Liver (tissue), 9 donors: Measurements from ENCODE around the gene NFATC2. TPM values are rescaled to one million over a fixed set of nuclear protein-coding genes. Genes with fewer than 3 reads are reported as not detected.

ENCODE experiments used
- DNase-seq: peaks from one replicate; pipeline ENCODE4 v3.0.0-alpha.2; 2017; ENCODE audit warnings: low spot score
- H3K27ac ChIP-seq, 2 donors: one replicate each; pipeline ENCODE4 v1.7.0; 2013; ENCODE audit warnings: inconsistent platforms in 2 of 2, low read length in 2 of 2, control low read depth in 1 of 2, low read depth in 1 of 2, mild to moderate bottlenecking in 1 of 2
- H3K27me3 ChIP-seq, 4 donors: one replicate each; pipeline versions ENCODE4 v1.6.1 to v1.7.0; 2013; ENCODE audit warnings: low read length in 3 of 4, inconsistent platforms in 1 of 4, mild to moderate bottlenecking in 1 of 4, moderate library complexity in 1 of 4; ENCODE audit not compliant: control insufficient read depth in 4 of 4, insufficient read depth in 4 of 4
- H3K36me3 ChIP-seq, 4 donors: one replicate each; pipeline versions ENCODE4 v1.6.1 to v1.7.0; 2013; ENCODE audit warnings: low read length in 3 of 4, mild to moderate bottlenecking in 3 of 4, low read depth in 1 of 4, moderate library complexity in 1 of 4; ENCODE audit not compliant: control insufficient read depth in 4 of 4, insufficient read depth in 3 of 4
- H3K4me1 ChIP-seq, 4 donors: one replicate each; pipeline versions ENCODE4 v1.6.1 to v1.7.0; 2013; ENCODE audit warnings: low read length in 3 of 4, mild to moderate bottlenecking in 3 of 4, moderate library complexity in 1 of 4; ENCODE audit not compliant: control insufficient read depth in 4 of 4, insufficient read depth in 4 of 4
- H3K4me3 ChIP-seq, 3 donors: one replicate each; pipeline versions ENCODE4 v1.6.1 to v1.7.0; 2013; ENCODE audit warnings: low read length in 3 of 3, control low read depth in 1 of 3, low read depth in 1 of 3, mild to moderate bottlenecking in 1 of 3
- H3K9ac ChIP-seq, 2 donors: one replicate each; pipeline ENCODE4 v1.7.0; 2013; ENCODE audit warnings: low read length in 2 of 2, mild to moderate bottlenecking in 2 of 2, moderate library complexity in 2 of 2, control low read depth in 1 of 2, low read depth in 1 of 2
- H3K9me3 ChIP-seq, 4 donors: one replicate each; pipeline versions ENCODE4 v1.6.1 to v1.7.0; 2013; ENCODE audit warnings: low read length in 3 of 4; ENCODE audit not compliant: control insufficient read depth in 4 of 4
- EGR1 ChIP-seq, 2 donors: IDR thresholded peaks; 2 replicates each; pipeline ENCODE4 v1.6.1; 2016 to 2018; ENCODE audit warnings: antibody characterized with exemption in 2 of 2, low read depth in 2 of 2
- FOXA1 ChIP-seq: IDR thresholded peaks from 2 replicates; pipeline ENCODE4 v1.6.1; 2016; ENCODE audit warnings: antibody characterized with exemption
- FOXA2 ChIP-seq: IDR thresholded peaks from 2 replicates; pipeline ENCODE4 v1.6.1; 2016; ENCODE audit warnings: antibody characterized with exemption
- GABPA ChIP-seq, 2 donors: IDR thresholded peaks in 1 of 2; conservative IDR thresholded peaks in 1 of 2; 2 replicates each; pipeline ENCODE4 v1.6.1; 2016; ENCODE audit warnings: antibody characterized with exemption in 2 of 2, mild to moderate bottlenecking in 1 of 2, moderate library complexity in 1 of 2
- HNF4A ChIP-seq, 2 donors: conservative IDR thresholded peaks; 2 replicates each; pipeline ENCODE4 v1.6.1; 2016; ENCODE audit warnings: antibody characterized with exemption in 2 of 2, mild to moderate bottlenecking in 2 of 2
- HNF4G ChIP-seq: IDR thresholded peaks from 2 replicates; pipeline ENCODE4 v1.6.1; 2016; ENCODE audit warnings: antibody characterized with exemption
- JUND ChIP-seq, 2 donors: IDR thresholded peaks; 2 replicates each; pipeline ENCODE4 v1.6.1; 2016; ENCODE audit warnings: antibody characterized with exemption in 2 of 2
- MAX ChIP-seq: IDR thresholded peaks from 2 replicates; pipeline ENCODE4 v1.6.1; 2016; ENCODE audit warnings: antibody characterized with exemption
- NR2F2 ChIP-seq: IDR thresholded peaks from 2 replicates; pipeline ENCODE4 v1.6.1; 2016; ENCODE audit warnings: antibody characterized with exemption
- RAD21 ChIP-seq, 2 donors: IDR thresholded peaks; 2 replicates each; pipeline ENCODE4 v1.6.1; 2016; ENCODE audit warnings: antibody characterized with exemption in 2 of 2, mild to moderate bottlenecking in 2 of 2
- RXRA ChIP-seq, 2 donors: IDR thresholded peaks; 2 replicates each; pipeline ENCODE4 v1.6.1; 2017 to 2018; ENCODE audit warnings: antibody characterized with exemption in 2 of 2, mild to moderate bottlenecking in 1 of 2
- SP1 ChIP-seq: IDR thresholded peaks from 2 replicates; pipeline ENCODE4 v1.6.1; 2018; ENCODE audit warnings: antibody characterized with exemption, mild to moderate bottlenecking
- TAF1 ChIP-seq: conservative IDR thresholded peaks from 2 replicates; pipeline ENCODE4 v1.6.1; 2016; ENCODE audit warnings: antibody characterized with exemption, mild to moderate bottlenecking
- YY1 ChIP-seq: IDR thresholded peaks from 2 replicates; pipeline ENCODE4 v1.6.1; 2016; ENCODE audit warnings: antibody characterized with exemption, mild to moderate bottlenecking
- WGBS: extraction: QIAGEN DNeasy Blood & Tissue Kit; methylation state at CpG from one replicate; pipeline ENCODE4 v1.1.7; 2013; 5-methylcytosine and 5-hydroxymethylcytosine counted together
- polyA plus RNA-seq, 2 donors: library from polyadenylated mRNA; stranded (reverse) in 1 of 2; unstranded in 1 of 2; fragments of 200-250 nt in 1 of 2; fragments of >200 nt in 1 of 2; fragmentation: Nextera tagmentation in 1 of 2; extraction: Ambion mirVana in 1 of 2; gene quantifications; one replicate each; pipeline versions ENCODE4 v1.2.1 to v1.2.3, GENCODE V29; 2013 to 2015
- total RNA-seq, 2 donors: library from RNA; depleted of rRNA; stranded (reverse); fragments of >200 nt; gene quantifications; one replicate each; pipeline ENCODE4 v1.2.3, GENCODE V29; 2014
- TF ChIP-seq, protein P1 (sequence below): IDR thresholded peaks from 2 replicates; pipeline ENCODE4 v1.6.1; 2016; ENCODE audit warnings: antibody characterized with exemption
- TF ChIP-seq, protein P2 (sequence below): fragments of 150-350 bp; IDR thresholded peaks from 2 replicates; pipeline ENCODE4 v1.5.1; 2017; ENCODE audit warnings: improper control_type of control experiment, low read depth, low read length; ENCODE audit not compliant: missing input control
- TF ChIP-seq, protein P3 (sequence below): IDR thresholded peaks from 2 replicates; pipeline ENCODE4 v1.6.1; 2016; ENCODE audit warnings: antibody characterized with exemption, mild to moderate bottlenecking
- TF ChIP-seq, protein P4 (sequence below): IDR thresholded peaks from 2 replicates; pipeline ENCODE4 v1.6.1; 2016; ENCODE audit warnings: antibody characterized with exemption
- donor health status: healthy.
- donor health status: healthy.
- donor health status: healthy.
- donor health status: healthy.
- donor health status: healthy.

NFATC2 gene
- total and polyA plus RNA-seq, 4 donors: 1.2 to 6.7 (median 2.6) TPM

DNA sequence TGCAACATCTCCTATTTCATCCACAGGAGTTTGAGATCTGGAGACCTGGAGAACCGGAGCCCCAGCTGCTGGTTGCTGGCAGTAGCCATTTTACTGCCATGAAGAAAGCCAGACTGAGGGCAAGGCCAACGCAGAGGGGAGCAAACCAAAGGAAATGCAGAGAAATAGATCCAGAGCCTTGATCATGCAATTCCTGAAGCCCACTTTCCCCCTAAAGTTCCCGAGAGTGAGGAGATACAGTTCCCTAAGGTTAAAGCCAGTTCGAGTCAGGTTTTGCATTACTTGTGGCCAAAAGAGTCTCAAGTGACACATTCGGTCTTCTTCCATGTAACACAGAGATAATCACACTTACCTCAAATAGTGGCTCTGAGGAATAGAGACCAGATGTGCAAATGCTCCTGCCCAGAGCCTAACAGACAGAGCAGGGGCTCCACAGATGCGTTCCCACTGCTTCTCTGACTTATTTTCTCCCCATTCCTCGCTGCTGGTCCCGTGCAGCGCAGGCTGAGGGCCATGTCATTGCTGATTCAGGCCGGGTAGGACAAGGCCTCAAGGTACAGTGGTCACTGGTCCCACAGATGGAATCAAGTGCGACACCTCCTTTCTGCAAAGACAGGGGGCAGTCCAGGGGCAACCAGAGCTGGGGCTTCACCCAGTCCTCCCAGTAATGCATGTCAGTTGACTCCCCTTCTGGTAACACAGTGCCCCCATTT lies 35.1 kb upstream of the NFATC2 start:
- 94% methylated on average over 11 of the region's 11 CpGs for WGBS
- H3K9ac ChIP-seq: no peak overlapping the region
- H3K4me3 ChIP-seq: no peak overlapping the region
- no peaks in the 10 kb centered on the region for H3K27me3 ChIP-seq
- no peaks in the 10 kb centered on the region for H3K36me3 ChIP-seq
- H3K27ac ChIP-seq: no peak overlapping the region
- DNase-seq: no peak
- TF ChIP-seq MAX (no peak), GABPA (IDR thresholded peaks at IDR 0.05 in 1 of 2, conservative IDR thresholded peaks at IDR 0.05 in 1 of 2) (no peak), JUND (IDR thresholded peaks at IDR 0.05) (no peak), RAD21 (IDR thresholded peaks at IDR 0.05) (no peak), FOXA1 (no peak), SP1 (no peak), HNF4A (conservative IDR thresholded peaks at IDR 0.05) (no peak), HNF4G (no peak), NR2F2 (no peak), TAF1 (no peak), YY1 (no peak), FOXA2 (no peak), RXRA (IDR thresholded peaks at IDR 0.05) (no peak), EGR1 (IDR thresholded peaks at IDR 0.05; ENCODE audit: low read depth in 2 of 2) (no peak)
- TF ChIP-seq, protein P1, sequence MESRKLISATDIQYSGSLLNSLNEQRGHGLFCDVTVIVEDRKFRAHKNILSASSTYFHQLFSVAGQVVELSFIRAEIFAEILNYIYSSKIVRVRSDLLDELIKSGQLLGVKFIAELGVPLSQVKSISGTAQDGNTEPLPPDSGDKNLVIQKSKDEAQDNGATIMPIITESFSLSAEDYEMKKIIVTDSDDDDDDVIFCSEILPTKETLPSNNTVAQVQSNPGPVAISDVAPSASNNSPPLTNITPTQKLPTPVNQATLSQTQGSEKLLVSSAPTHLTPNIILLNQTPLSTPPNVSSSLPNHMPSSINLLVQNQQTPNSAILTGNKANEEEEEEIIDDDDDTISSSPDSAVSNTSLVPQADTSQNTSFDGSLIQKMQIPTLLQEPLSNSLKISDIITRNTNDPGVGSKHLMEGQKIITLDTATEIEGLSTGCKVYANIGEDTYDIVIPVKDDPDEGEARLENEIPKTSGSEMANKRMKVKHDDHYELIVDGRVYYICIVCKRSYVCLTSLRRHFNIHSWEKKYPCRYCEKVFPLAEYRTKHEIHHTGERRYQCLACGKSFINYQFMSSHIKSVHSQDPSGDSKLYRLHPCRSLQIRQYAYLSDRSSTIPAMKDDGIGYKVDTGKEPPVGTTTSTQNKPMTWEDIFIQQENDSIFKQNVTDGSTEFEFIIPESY: no peak
- TF ChIP-seq, protein P2, sequence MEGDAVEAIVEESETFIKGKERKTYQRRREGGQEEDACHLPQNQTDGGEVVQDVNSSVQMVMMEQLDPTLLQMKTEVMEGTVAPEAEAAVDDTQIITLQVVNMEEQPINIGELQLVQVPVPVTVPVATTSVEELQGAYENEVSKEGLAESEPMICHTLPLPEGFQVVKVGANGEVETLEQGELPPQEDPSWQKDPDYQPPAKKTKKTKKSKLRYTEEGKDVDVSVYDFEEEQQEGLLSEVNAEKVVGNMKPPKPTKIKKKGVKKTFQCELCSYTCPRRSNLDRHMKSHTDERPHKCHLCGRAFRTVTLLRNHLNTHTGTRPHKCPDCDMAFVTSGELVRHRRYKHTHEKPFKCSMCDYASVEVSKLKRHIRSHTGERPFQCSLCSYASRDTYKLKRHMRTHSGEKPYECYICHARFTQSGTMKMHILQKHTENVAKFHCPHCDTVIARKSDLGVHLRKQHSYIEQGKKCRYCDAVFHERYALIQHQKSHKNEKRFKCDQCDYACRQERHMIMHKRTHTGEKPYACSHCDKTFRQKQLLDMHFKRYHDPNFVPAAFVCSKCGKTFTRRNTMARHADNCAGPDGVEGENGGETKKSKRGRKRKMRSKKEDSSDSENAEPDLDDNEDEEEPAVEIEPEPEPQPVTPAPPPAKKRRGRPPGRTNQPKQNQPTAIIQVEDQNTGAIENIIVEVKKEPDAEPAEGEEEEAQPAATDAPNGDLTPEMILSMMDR: no peak
- TF ChIP-seq, protein P3, sequence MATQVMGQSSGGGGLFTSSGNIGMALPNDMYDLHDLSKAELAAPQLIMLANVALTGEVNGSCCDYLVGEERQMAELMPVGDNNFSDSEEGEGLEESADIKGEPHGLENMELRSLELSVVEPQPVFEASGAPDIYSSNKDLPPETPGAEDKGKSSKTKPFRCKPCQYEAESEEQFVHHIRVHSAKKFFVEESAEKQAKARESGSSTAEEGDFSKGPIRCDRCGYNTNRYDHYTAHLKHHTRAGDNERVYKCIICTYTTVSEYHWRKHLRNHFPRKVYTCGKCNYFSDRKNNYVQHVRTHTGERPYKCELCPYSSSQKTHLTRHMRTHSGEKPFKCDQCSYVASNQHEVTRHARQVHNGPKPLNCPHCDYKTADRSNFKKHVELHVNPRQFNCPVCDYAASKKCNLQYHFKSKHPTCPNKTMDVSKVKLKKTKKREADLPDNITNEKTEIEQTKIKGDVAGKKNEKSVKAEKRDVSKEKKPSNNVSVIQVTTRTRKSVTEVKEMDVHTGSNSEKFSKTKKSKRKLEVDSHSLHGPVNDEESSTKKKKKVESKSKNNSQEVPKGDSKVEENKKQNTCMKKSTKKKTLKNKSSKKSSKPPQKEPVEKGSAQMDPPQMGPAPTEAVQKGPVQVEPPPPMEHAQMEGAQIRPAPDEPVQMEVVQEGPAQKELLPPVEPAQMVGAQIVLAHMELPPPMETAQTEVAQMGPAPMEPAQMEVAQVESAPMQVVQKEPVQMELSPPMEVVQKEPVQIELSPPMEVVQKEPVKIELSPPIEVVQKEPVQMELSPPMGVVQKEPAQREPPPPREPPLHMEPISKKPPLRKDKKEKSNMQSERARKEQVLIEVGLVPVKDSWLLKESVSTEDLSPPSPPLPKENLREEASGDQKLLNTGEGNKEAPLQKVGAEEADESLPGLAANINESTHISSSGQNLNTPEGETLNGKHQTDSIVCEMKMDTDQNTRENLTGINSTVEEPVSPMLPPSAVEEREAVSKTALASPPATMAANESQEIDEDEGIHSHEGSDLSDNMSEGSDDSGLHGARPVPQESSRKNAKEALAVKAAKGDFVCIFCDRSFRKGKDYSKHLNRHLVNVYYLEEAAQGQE: no peak
- TF ChIP-seq, protein P4, sequence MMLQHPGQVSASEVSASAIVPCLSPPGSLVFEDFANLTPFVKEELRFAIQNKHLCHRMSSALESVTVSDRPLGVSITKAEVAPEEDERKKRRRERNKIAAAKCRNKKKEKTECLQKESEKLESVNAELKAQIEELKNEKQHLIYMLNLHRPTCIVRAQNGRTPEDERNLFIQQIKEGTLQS: no peak
- H3K9me3 ChIP-seq: no peaks in the 10 kb centered on the region
- no peaks in the 10 kb centered on the region for H3K4me1 ChIP-seq
